Stimulated activated naive B cell treated with anti-CD40 and anti-IgM and Interleukin-4, amounts not matched to agents 10 μg/mL and 1 μg/mL and 100 μg/mL, for 72 hours (primary cell): ENCODE measurements around the gene GPR158.
A peak's percentile ranks its signal among the peaks of the same experiment; 100 is the strongest.
"Not testable (repeated sequence)": the region's sequence is repeated elsewhere in the genome, so short reads cannot be mapped to it uniquely, and the experiment has no call there.

Source experiments
- ATAC-seq, 2 donors: fragments of 150-1000 bp; cut with Tn5 transposase; replicated peaks; 2 replicates each; pipeline ENCODE4 v1.10.0; 2021; ENCODE audit warnings: moderate library complexity in 1 of 2
- DNase-seq: peaks from one replicate; pipeline ENCODE4 v3.0.0; 2021
- H3K27ac Mint-ChIP-seq: one replicate; pipeline ENCODE4 v1.8.0; 2022; ENCODE audit warnings: mild to moderate bottlenecking, mixed read lengths
- H3K27me3 Mint-ChIP-seq, 2 donors: one replicate each; pipeline ENCODE4 v1.8.0; 2022; ENCODE audit warnings: mixed read lengths in 2 of 2
- H3K36me3 Mint-ChIP-seq, 2 donors: one replicate each; pipeline ENCODE4 v1.8.0; 2022; ENCODE audit warnings: mixed read lengths in 2 of 2, mild to moderate bottlenecking in 1 of 2
- H3K4me1 Mint-ChIP-seq, 2 donors: one replicate each; pipeline ENCODE4 v1.8.0; 2022; ENCODE audit warnings: mixed read lengths in 2 of 2, mild to moderate bottlenecking in 1 of 2
- H3K4me3 Mint-ChIP-seq, 2 donors: one replicate each; pipeline ENCODE4 v1.8.0; 2022; ENCODE audit warnings: mild to moderate bottlenecking in 2 of 2, mixed read lengths in 2 of 2, moderate library complexity in 1 of 2
- H3K9me3 Mint-ChIP-seq, 2 donors: one replicate each; pipeline ENCODE4 v1.8.0; 2022; ENCODE audit warnings: mixed read lengths in 2 of 2, mild to moderate bottlenecking in 1 of 2

GPR158 gene, protein sequence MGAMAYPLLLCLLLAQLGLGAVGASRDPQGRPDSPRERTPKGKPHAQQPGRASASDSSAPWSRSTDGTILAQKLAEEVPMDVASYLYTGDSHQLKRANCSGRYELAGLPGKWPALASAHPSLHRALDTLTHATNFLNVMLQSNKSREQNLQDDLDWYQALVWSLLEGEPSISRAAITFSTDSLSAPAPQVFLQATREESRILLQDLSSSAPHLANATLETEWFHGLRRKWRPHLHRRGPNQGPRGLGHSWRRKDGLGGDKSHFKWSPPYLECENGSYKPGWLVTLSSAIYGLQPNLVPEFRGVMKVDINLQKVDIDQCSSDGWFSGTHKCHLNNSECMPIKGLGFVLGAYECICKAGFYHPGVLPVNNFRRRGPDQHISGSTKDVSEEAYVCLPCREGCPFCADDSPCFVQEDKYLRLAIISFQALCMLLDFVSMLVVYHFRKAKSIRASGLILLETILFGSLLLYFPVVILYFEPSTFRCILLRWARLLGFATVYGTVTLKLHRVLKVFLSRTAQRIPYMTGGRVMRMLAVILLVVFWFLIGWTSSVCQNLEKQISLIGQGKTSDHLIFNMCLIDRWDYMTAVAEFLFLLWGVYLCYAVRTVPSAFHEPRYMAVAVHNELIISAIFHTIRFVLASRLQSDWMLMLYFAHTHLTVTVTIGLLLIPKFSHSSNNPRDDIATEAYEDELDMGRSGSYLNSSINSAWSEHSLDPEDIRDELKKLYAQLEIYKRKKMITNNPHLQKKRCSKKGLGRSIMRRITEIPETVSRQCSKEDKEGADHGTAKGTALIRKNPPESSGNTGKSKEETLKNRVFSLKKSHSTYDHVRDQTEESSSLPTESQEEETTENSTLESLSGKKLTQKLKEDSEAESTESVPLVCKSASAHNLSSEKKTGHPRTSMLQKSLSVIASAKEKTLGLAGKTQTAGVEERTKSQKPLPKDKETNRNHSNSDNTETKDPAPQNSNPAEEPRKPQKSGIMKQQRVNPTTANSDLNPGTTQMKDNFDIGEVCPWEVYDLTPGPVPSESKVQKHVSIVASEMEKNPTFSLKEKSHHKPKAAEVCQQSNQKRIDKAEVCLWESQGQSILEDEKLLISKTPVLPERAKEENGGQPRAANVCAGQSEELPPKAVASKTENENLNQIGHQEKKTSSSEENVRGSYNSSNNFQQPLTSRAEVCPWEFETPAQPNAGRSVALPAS (N-terminal part only)

DNA sequence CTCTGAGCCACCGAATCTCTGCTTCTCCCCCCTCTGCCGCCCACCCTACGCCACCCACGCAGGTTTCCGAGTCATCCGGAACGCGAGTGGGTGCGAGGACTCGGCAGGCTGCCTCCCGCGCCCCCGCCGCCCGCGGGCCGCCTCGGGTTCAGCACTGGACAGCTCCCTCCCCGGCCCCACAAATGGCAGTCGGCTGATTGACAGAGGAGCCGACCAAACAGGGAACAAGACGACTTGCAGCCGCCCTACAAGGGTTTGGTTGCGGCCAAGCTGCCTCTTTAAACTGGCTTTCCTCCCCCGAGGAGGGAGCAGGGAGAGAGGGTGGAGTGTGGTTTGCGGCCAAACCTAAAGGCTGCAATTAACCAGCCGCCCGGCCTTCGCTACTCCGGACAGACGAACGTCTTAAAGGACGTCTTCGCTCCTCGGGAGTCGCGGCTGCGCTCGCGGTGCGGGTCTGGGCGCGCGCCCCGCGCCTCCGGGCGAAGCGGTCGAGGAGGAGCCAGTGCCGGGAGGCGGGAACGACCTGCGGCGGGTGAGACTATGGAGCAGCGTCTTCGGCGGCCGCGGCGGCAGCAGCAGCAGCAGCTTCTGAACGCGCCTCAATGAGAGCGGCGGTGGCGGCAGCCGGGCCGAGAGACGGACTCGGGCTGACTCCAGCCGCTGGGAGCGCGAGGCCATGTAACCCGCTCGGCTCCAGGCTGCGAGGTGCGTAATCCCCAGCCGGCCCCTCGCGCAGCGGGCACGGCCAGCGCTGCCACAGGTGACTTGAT lies at the start of gene GPR158:
Gene GPR158, plus strand, starts transcription at position 541 of the 770 bp plus-strand sequence. CDS start 420 bp downstream, outside the sequence.
- H3K4me3 Mint-ChIP-seq = peak within 1 kb of the TSS; percentile 76 to 80
- H3K9me3 Mint-ChIP-seq = peaks cover 2 to 5% of the 10 kb centered on the region in 2 donors
- ATAC-seq = no peak
- peak; percentile 41 for DNase-seq
- H3K4me1 Mint-ChIP-seq = peaks cover 13 to 28% of the 10 kb centered on the region in 2 donors
- H3K27me3 Mint-ChIP-seq = peaks cover 31 to 67% of the 10 kb centered on the region in 2 donors
- H3K36me3 Mint-ChIP-seq = peaks cover 2 to 4% of the 10 kb centered on the region in 2 donors
- peak within 1 kb of the TSS; percentile 20 for H3K27ac Mint-ChIP-seq

DNA sequence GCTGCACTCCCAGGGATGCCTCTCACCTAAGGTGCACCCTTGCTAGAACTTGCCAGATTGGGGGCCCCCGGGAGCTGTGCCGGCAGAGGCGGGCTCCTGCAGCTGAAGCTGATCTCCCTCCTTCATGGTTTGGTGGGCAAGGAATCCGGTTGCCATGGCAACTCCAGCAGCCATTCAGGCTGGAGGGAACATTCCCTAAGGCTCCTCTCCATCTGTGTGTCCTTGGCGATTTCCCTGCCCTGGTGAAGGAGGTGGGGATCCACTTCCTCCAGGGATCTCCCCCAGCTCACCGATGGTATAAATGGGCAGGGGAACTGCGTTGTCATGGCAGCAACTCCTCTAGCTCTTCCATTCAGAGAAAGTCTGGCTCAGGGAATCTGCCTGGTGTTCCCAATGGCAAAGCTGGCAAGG lies 49.6 kb upstream of the GPR158 start:
- Mint-ChIP-seq H3K9me3 (peaks cover 0 to 2% of the 10 kb centered on the region in 2 donors), H3K4me1 (no peaks in the 10 kb centered on the region), H3K27ac (no peak overlapping the region), H3K4me3 (no peak overlapping the region), H3K36me3 (no peaks in the 10 kb centered on the region), H3K27me3 (peaks cover 6 to 8% of the 10 kb centered on the region in 2 donors)
- no peak for DNase-seq
- ATAC-seq = no peak

DNA sequence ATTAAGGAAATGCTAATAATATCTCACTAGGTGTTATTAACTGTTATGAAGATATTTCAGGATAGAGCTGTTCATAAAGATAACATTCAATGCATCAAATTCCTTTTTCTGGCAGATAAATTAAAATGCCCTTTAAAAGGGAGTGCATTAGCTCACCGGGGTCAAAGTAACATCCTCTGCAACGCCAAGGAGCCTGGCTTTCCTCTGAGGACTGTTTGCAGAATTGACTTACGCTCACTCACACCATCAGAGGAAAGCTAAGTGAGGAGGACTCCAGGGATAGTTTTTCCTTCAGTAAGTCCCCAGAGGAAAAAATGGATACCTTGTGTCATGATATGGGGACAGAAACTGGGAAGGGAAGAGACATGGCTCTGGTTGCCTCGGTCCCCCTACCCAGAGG lies 45.2 kb upstream of the GPR158 start:
- no peak for ATAC-seq
- H3K27me3 Mint-ChIP-seq = peaks cover 8 to 10% of the 10 kb centered on the region in 2 donors
- no peak overlapping the region for H3K4me3 Mint-ChIP-seq
- H3K36me3 Mint-ChIP-seq = no peaks in the 10 kb centered on the region
- H3K27ac Mint-ChIP-seq = no peak overlapping the region
- H3K9me3 Mint-ChIP-seq = peaks cover 5 to 9% of the 10 kb centered on the region in 2 donors
- no peak for DNase-seq
- H3K4me1 Mint-ChIP-seq = no peaks in the 10 kb centered on the region

DNA sequence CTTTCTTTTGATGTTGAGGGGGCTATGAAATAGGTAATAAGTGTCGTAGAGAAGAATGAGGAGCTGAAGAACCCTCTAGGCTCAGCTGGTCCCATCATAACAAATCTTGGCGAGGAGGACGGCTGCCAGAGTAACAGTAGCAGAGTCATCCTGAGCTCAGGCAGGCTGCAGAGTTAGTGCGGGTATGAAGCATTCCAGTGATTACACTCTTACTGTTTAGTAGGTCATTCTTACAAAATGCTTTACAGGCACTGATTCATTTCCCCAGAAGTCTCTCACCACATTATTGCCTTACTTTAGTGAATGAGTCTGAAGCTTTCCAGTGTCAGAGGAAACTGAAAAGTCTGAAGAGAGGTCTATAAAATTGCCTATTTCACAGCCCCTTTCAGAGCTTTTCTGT lies 43.9 kb upstream of the GPR158 start:
- no peak for ATAC-seq
- H3K9me3 Mint-ChIP-seq = peaks cover 5 to 9% of the 10 kb centered on the region in 2 donors
- no peaks in the 10 kb centered on the region for H3K4me1 Mint-ChIP-seq
- no peak overlapping the region for H3K4me3 Mint-ChIP-seq
- peaks cover 8 to 10% of the 10 kb centered on the region in 2 donors for H3K27me3 Mint-ChIP-seq
- no peaks in the 10 kb centered on the region for H3K36me3 Mint-ChIP-seq
- H3K27ac Mint-ChIP-seq = no peak overlapping the region
- no peak for DNase-seq

DNA sequence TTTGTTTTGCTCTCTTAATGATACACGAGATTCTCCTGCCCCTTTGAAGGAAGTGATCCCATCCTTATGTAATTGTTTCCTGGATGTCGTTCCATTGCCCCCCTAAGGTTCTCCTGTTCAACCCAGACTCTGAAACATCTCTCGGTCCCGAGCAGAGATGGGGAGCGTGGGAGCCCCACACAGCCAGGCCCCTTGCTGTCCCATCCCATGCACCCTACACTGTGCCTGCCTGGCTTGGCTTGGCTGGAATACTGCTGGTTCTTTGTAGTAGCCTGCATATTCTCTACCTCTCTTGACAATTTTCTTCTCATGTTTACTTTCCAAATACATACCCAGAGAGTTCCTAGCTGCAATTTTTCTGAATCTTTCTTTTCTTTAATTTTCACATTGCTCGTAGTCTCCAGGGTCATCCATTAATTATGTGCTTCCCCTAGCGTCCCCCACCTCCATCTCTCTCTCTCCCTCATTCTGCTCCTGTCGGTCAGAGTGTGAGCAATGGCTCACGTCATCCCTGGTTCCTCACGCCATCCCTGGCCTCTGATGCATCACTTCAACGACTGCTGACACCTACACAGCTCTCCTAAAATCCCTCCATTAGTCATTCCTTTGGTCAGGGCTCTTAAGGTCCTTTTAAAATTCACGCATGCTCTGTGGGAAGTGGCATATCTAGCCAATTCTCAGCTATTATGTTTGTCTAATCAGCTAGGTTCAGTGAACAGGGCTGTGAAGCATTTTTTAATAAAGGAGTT lies 32.5 kb upstream of the GPR158 start:
- no peaks in the 10 kb centered on the region for H3K4me1 Mint-ChIP-seq
- H3K9me3 Mint-ChIP-seq = peaks cover 3 to 11% of the 10 kb centered on the region in 2 donors
- ATAC-seq (no peak), DNase-seq (no peak)
- H3K4me3 Mint-ChIP-seq = no peak overlapping the region
- H3K27ac Mint-ChIP-seq = no peak overlapping the region
- H3K36me3 Mint-ChIP-seq = no peaks in the 10 kb centered on the region
- H3K27me3 Mint-ChIP-seq = no peaks in the 10 kb centered on the region

DNA sequence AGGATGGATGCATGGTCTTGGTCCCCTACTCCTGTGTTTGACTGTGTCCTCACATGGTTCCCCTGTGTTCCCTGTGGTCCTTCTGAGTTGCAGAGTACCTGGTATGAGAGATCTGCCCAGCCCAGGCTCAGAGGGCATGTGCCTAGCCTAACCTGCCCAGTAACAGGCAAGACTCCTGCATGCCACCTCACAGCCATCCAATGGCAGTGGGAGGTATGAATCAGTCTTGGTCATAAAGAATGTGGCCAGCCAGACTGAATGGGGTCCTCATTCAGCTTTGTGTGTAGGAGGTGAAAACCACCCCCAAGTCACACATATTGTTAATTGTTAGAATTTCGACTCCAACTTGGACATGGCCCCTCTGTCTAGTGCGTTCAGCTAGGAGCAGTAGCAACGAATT lies 17.2 kb upstream of the GPR158 start:
- DNase-seq (no peak), ATAC-seq (no peak)
- H3K9me3 Mint-ChIP-seq = peaks cover 7 to 13% of the 10 kb centered on the region in 2 donors
- no peak overlapping the region for H3K4me3 Mint-ChIP-seq
- no peaks in the 10 kb centered on the region for H3K4me1 Mint-ChIP-seq
- no peaks in the 10 kb centered on the region for H3K27me3 Mint-ChIP-seq
- no peak overlapping the region for H3K27ac Mint-ChIP-seq
- H3K36me3 Mint-ChIP-seq = no peaks in the 10 kb centered on the region

DNA sequence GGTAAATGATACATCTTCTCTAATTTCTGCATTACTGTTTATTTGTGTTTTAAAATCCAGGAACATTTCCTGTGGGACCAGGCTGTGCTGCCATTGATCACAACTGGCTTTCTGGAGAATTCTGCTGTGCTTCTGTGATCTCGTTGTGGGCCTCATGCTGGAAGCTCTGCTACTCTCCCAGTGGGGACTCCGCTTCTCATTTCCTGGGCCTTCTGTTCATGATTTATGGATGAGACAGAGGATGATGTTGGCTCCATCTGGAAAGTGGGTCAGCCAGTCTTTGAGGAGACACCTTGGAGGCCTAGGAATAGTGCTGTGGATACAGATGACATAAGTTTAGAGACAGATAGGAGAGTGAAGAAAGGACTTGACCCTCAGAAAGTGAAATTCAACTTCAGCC lies 15.2 kb upstream of the GPR158 start:
- no peaks in the 10 kb centered on the region for H3K36me3 Mint-ChIP-seq
- H3K27ac Mint-ChIP-seq = no peak overlapping the region
- H3K27me3 Mint-ChIP-seq = no peaks in the 10 kb centered on the region
- H3K4me1 Mint-ChIP-seq = no peaks in the 10 kb centered on the region
- no peak for DNase-seq
- no peak overlapping the region for H3K4me3 Mint-ChIP-seq
- H3K9me3 Mint-ChIP-seq = peaks cover 7 to 10% of the 10 kb centered on the region in 2 donors
- ATAC-seq = no peak

DNA sequence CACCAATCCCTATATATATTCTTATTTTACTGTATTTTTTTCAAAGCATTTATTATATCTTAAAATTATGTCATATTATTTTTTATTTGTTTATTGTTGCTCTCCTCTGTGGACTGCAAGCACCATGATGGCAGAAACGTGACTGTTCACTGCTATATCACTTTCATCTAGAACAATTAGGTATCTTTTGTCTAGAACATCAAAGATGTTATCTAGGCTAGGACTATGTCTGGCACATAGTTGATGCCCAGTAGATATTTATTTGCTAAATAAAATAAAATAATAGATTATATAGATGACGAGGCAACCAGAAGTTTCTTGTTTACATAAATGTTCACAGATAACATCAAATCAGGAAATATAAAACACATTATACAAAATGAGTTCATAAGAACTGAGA lies 12.4 kb upstream of the GPR158 start:
- ATAC-seq = no peak
- Mint-ChIP-seq H3K4me1 (no peaks in the 10 kb centered on the region), H3K27me3 (peaks cover 0 to 4% of the 10 kb centered on the region in 2 donors), H3K4me3 (no peak overlapping the region), H3K27ac (no peak overlapping the region), H3K36me3 (no peaks in the 10 kb centered on the region), H3K9me3 (peaks cover 7 to 10% of the 10 kb centered on the region in 2 donors)
- no peak for DNase-seq

DNA sequence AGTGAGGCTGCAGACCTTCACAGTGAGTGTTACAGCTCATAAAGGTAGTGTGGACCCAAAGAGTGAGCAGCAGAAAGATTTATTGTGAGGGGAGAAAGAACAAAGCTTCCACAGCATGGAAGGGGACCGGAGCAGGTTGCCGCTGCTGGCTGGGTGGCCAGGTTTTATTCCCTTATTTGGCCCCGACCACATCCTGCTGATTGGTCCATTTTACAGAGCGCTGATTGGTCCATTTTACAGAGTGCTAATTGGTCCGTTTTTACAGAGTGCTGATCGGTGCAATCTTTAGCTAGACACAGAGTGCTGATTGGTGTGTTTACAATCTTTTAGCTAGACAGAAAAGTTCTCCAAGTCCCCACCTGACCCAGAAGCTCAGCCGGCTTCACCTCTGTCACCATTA lies 11.3 kb upstream of the GPR158 start:
- not testable (repeated sequence) for H3K4me1 Mint-ChIP-seq, H3K4me3 Mint-ChIP-seq, H3K9me3 Mint-ChIP-seq, H3K27ac Mint-ChIP-seq, ATAC-seq, DNase-seq, H3K27me3 Mint-ChIP-seq, H3K36me3 Mint-ChIP-seq

DNA sequence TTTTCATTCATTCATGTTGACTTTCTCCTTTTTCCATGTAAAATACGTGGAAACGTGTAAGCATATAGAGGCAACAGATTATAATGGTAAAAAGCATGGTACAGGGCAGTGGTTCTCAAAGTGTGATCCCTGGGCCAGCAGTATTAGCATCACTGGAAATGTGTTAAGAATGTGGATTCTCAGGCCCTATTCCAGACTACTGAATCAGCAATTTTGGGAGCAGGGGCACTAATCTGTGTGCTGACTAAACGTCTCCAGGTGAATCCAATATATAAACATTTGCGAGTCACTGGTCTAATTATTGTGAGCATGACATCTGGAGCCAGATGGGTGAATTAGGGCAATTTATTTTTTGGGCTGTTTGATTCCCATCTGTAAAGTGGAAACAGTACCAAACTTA lies 5.1 kb upstream of the GPR158 start:
- DNase-seq (no peak), ATAC-seq (no peak)
- Mint-ChIP-seq H3K9me3 (peaks cover 2 to 5% of the 10 kb centered on the region in 2 donors), H3K27me3 (peaks cover 19 to 30% of the 10 kb centered on the region in 2 donors), H3K36me3 (peaks cover 0 to 4% of the 10 kb centered on the region in 2 donors), H3K4me1 (peaks cover 0 to 8% of the 10 kb centered on the region in 2 donors), H3K4me3 (no peak overlapping the region), H3K27ac (no peak overlapping the region)

DNA sequence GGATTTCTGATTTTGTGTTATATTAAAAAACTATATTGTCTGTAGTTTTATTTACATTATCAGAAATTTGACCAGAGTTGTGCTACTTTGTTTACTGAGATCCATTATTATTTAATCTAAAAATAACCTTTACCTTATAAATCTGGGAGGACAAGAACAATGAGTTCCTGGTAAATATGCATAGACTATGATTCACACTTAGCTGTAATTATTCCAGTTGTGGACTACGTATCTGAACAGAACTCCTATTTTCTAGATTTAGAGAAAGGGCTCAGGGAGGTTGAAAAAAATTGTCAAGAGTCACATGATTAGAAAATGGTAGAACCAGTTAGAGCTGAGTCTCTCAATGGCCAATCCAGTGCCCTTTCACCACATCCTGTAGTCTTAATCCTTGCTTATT lies 4.2 kb upstream of the GPR158 start:
- DNase-seq = no peak
- no peak overlapping the region for H3K4me3 Mint-ChIP-seq
- peaks cover 20 to 39% of the 10 kb centered on the region in 2 donors for H3K27me3 Mint-ChIP-seq
- H3K9me3 Mint-ChIP-seq = peaks cover 2 to 5% of the 10 kb centered on the region in 2 donors
- ATAC-seq = no peak
- no peak overlapping the region for H3K27ac Mint-ChIP-seq
- H3K4me1 Mint-ChIP-seq = peaks cover 0 to 9% of the 10 kb centered on the region in 2 donors
- H3K36me3 Mint-ChIP-seq = peaks cover 0 to 4% of the 10 kb centered on the region in 2 donors

DNA sequence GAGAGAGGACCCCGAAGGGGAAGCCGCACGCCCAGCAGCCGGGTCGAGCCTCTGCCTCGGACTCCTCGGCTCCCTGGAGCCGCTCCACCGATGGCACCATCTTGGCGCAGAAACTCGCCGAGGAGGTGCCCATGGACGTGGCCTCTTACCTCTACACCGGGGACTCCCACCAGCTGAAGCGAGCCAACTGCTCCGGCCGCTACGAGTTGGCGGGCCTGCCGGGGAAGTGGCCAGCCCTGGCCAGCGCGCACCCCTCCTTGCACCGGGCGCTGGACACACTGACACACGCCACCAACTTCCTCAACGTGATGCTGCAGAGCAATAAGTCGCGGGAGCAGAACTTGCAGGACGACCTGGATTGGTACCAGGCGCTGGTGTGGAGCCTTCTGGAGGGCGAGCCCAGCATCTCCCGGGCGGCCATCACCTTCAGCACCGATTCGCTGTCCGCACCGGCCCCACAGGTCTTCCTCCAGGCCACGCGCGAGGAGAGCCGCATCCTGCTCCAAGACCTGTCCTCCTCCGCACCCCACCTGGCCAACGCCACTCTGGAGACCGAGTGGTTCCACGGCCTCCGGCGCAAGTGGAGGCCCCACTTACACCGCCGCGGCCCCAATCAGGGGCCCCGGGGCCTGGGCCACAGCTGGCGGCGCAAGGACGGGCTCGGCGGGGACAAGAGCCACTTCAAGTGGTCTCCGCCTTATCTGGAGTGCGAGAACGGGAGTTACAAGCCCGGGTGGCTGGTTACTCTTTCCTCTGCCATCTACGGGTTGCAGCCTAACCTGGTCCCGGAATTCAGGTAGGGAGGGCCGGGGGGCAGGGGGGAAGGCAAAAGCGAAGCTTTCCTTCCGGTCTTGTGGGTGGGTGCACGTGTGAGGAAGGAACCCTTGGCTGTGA lies 973 bp downstream of the GPR158 start:
- peaks cover 13 to 28% of the 10 kb centered on the region in 2 donors for H3K4me1 Mint-ChIP-seq
- H3K36me3 Mint-ChIP-seq = peaks cover 2 to 4% of the 10 kb centered on the region in 2 donors
- ATAC-seq (no peak), DNase-seq (no peak)
- H3K27me3 Mint-ChIP-seq = peaks cover 31 to 67% of the 10 kb centered on the region in 2 donors
- peak overlapping the region; percentile 76 to 80 for H3K4me3 Mint-ChIP-seq
- H3K27ac Mint-ChIP-seq = peak overlapping the region; percentile 92
- peaks cover 2 to 5% of the 10 kb centered on the region in 2 donors for H3K9me3 Mint-ChIP-seq
